Measurements from ENCODE around the gene IST1. TPM values are rescaled to one million over a fixed set of nuclear protein-coding genes. Genes with fewer than 3 reads are reported as not detected.

IST1 gene
- total and polyA plus RNA-seq, 10 of the 15 experiments (the other 5 are each of a cell fraction or from before 2014, with no cell fraction given) = 97.3 to 293 (median 138) TPM

- TF ChIP-seq ZBTB33 (IDR thresholded peaks at IDR 0.05) (no peak), DPF2 (IDR thresholded peaks at IDR 0.05) (peak; percentile 47; the same call in 1 of the 2 replicates), ZNF207 (IDR thresholded peaks at IDR 0.05; ENCODE audit: borderline replicate concordance) (no peak), BCLAF1 (IDR thresholded peaks at IDR 0.05) (no peak), HDAC2 (IDR thresholded peaks at IDR 0.05) (no peak), CBFB (IDR thresholded peaks at IDR 0.05; ENCODE audit: low read depth) (no peak), REST (IDR thresholded peaks at IDR 0.05; ENCODE audit: low read depth, low read length) (no peak), CHD1 (IDR thresholded peaks at IDR 0.05; ENCODE audit: low read depth, low read length) (no peak), NFYB (IDR thresholded peaks at IDR 0.05; ENCODE audit: insufficient read depth, low read depth, low read length) (no peak), EZH2 (IDR thresholded peaks at IDR 0.05; ENCODE audit: borderline replicate concordance, control insufficient read depth, low read depth, low read length) (no peak), CBX5 (IDR thresholded peaks at IDR 0.05; ENCODE audit: low read depth) (no peak), E2F8 (IDR thresholded peaks at IDR 0.05; ENCODE audit: low read depth, partially characterized antibody) (no peak), PRDM15 (CRISPR knock-in tag; IDR thresholded peaks at IDR 0.05) (no peak), NRF1 (conservative IDR thresholded peaks at IDR 0.05; ENCODE audit: low read depth, low read length) (no peak), SP1 (IDR thresholded peaks at IDR 0.05; ENCODE audit: low read depth, low read length) (no peak)
Observed at GRCh38 chr16:71919035-71919434, 23.7 kb downstream of the IST1 start (continued).

All from GM12878 (cell line).